ENCODE measurements around the gene CPT1B.
"Not testable (repeated sequence)": the region's sequence is repeated elsewhere in the genome, so short reads cannot be mapped to it uniquely, and the experiment has no call there.

The CPT1B gene

GRCh38 chr22:50526108-50526833, 52.0 kb downstream of the CPT1B start:
- DNase-seq = peak; percentile 87

GRCh38 chr22:50525858-50526107, 52.4 kb downstream of the CPT1B start:
- DNase-seq = no peak

DNA sequence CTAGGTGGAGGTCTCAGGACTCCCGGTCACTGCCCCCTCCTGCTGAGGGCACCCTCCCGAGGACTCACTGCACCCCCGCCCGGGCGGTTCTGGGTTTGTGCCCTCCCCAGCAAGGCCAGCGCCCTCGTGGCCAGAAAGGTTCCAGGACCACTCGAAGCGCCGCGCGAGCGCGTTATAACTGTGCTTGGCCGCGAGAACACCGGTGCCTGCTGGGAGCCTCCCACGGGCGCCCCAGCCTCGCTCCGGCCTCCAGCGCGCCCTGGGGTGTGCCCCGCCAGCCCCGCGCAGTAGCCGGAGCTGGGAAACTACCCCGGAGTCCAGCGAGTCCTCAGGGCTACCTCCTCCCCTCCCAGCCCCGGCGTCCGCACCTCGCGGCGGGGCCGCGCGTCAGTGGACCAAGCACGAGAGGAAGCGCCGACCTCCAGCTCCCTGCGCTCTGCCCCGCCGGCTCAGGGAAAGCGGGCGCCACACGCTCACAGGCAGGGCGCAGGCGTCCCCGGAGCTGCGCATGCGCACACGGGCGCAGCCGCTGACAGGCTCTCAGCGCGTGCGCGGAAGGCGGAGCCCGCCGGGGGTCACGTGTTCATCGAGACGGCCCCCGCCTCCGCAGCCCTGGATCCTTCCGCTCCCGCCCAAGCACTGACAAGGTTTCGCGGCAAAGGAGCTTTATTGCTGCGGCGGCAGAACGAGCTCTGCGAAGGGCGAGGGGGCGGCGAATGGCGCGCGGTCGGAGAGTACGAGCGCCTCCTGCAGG, 52.9 kb downstream of the CPT1B start, which contains the start of gene SCO2:
Gene SCO2, minus strand, starts transcription at position 495 of the 754 bp plus-strand sequence. CDS start 1,187 bp downstream, outside the sequence.
- peak; percentile 99 for DNase-seq

DNA sequence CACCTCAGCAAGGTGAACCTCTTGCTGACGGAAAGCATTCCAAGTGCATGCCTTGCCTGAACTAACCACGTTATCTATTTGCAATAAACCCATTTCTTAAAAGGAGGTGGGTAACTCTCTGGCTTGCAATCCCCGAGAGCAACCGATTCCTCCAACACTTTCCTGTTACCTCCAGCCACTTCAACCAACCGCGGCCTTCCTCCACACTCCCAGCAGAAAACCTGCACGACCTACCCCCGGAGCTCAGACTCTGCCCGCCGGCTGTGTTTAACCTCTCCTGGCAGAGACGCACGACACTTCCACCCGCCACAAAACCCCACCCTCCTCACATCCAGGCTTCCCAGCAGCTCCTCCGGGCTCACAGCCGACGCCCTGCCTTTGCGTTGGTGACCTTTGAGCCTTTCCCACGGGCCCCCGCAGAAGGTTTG, 53.5 kb downstream of the CPT1B start:
- DNase-seq = no peak

GRCh38 chr22:50523806-50524675, 54.2 kb downstream of the CPT1B start:
- DNase-seq = no peak

DNA sequence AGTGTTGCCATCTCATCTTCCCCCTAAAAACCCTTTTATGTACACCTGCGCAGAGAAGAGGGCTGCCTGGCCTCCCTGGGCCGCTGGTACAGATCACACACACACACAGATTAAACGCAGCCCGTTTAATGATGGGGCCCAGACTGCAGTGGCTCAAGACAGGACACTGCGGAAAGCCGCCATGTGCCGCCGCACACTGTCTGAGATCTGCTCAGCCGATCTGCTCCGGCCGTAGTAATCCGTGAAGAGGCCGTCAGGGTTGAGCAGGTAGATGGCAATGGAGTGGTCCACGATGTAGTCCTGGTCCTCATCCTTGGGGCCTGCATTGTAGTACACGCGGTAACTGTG, 54.8 kb downstream of the CPT1B start:
- DNase-seq = no peak

- no peak for DNase-seq
Observed at GRCh38 chr22:50522806-50523438, 55.3 kb downstream of the CPT1B start.

DNA sequence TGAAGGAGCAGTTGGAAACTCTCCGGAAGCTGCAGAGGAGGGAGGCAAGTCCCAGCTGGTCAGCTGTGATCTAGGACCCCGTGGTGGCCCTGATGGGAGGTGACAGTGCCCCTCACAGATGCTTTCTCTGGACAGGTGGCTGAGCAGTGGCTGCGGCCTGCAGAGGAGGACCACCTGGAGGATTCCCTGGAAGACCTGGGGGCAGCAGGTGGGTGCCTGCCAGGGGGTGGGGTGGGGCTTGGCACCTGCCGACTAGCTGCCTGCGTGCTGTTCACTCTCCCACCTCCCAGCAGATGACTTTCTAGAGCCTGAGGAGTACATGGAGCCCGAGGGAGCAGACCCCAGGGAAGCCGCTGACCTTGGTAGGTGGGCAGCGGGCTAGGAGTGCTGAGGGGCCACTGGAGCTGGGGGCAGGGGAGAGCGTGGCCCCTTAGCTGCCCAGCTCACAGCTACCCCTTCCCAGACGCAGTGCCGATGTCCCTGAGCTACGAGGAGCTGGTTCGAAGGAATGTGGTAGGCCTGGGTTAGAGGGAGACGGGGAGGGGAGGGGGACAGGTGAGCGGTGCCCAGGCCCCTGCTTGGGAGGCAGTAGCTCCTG, 55.9 kb downstream of the CPT1B start:
- no peak for DNase-seq

- no peak for DNase-seq
Observed at GRCh38 chr22:50521710-50522109, 56.5 kb downstream of the CPT1B start.

DNA sequence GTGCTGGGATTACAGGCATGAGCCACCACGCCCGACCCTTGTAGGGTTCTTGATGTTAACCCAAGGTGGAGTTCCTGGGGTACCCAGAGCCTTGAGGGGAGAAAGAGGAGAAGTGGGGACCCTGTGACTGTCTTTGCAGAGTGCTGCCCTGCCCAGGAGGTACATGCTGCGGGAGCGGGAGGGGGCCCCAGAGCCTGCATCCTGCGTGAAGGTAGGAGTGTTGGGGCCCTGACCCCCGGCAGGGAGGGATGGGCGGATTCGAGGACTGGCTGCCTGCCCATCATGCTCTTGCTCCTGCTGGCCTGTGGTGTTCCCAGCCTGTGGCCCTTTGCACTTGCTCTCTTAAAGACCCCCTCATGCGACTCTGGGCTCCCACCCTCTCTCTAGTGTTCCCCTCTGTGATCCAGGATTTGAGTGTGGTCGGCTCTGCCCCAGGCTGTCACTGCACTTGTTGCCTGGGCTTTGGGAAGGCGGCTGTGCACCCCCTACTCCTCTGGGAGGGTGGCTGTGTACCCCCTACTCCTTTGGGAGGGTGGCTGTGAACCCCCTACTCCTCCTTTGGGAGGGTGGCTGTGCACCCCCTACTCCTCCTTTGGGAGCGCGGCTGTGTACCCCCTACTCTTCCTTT, 57.3 kb downstream of the CPT1B start:
- no peak for DNase-seq

DNA sequence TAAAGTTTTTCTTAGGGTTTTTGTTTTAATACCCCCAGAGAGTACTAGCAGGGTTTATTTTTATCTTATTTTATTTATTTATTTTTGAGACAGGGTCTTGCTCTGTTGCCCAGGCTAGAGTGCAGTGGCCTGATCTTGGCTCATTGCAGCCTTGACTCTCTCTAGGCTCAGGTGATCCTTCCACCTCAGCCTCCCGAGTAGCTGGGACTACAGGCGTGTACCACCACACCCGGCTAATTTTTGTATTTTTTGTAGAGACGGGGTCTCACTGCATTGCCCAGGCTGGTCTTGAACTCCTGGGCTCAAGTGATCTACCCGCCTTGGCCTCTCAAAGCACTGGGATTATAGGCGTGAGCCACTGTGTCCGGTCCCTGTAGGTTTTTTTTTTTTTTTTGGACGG, 58.0 kb downstream of the CPT1B start:
- DNase-seq = not testable (repeated sequence)

GRCh38 chr22:50519151-50519550, 59.1 kb downstream of the CPT1B start:
- DNase-seq = no peak
